ENCODE data around the gene FOXP1. TPM values are rescaled to one million over a fixed set of nuclear protein-coding genes. Genes with fewer than 3 reads are reported as not detected.
A peak's percentile ranks its signal among the peaks of the same experiment; 100 is the strongest.

The FOXP1 gene
- total RNA-seq, 1 experiment from 2014 or later = 22.1 TPM

- Histone ChIP-seq H3K9me3 (replicated peaks) (peaks cover under 1% of the 10 kb centered on the region; the same call in 1 of the 2 replicates), H3K27me3 (replicated peaks) (no peaks in the 10 kb centered on the region), H3K4me3 (no peak overlapping the region), H3K27ac (no peak overlapping the region), H3K36me3 (no peaks in the 10 kb centered on the region), H3K4me1 (replicated peaks) (no peaks in the 10 kb centered on the region)
- no peak for DNase-seq (ENCODE audit: low read depth in 1 of 2, low spot score in 2 of 2)
Measured at GRCh38 chr3:71485896-71486295, 97.6 kb downstream of the FOXP1 start.

GRCh38 chr3:71484452-71484851 lies 99.1 kb downstream of the FOXP1 start:
- no peak for DNase-seq (ENCODE audit: low read depth in 1 of 2, low spot score in 2 of 2)
- Histone ChIP-seq H3K36me3 (no peaks in the 10 kb centered on the region), H3K9me3 (replicated peaks) (no peaks in the 10 kb centered on the region), H3K27me3 (replicated peaks) (no peaks in the 10 kb centered on the region), H3K4me1 (replicated peaks) (no peaks in the 10 kb centered on the region), H3K27ac (no peak overlapping the region), H3K4me3 (no peak overlapping the region)

GRCh38 chr3:71484047-71484446 lies 99.5 kb downstream of the FOXP1 start:
- no peak for DNase-seq (ENCODE audit: low read depth in 1 of 2, low spot score in 2 of 2)
- no peaks in the 10 kb centered on the region for H3K27me3 ChIP-seq (replicated peaks)
- H3K4me3 ChIP-seq = no peak overlapping the region
- H3K9me3 ChIP-seq (replicated peaks) = no peaks in the 10 kb centered on the region
- H3K36me3 ChIP-seq = no peaks in the 10 kb centered on the region
- no peaks in the 10 kb centered on the region for H3K4me1 ChIP-seq (replicated peaks)
- H3K27ac ChIP-seq = no peak overlapping the region

GRCh38 chr3:71482771-71483170 lies 100.8 kb downstream of the FOXP1 start:
- Histone ChIP-seq H3K36me3 (no peaks in the 10 kb centered on the region), H3K4me3 (no peak overlapping the region), H3K27ac (no peak overlapping the region), H3K9me3 (replicated peaks) (no peaks in the 10 kb centered on the region), H3K4me1 (replicated peaks) (no peaks in the 10 kb centered on the region), H3K27me3 (replicated peaks) (no peaks in the 10 kb centered on the region)
- no peak for DNase-seq (ENCODE audit: low read depth in 1 of 2, low spot score in 2 of 2)

GRCh38 chr3:71478568-71478967 lies 105.0 kb downstream of the FOXP1 start:
- Histone ChIP-seq H3K36me3 (no peaks in the 10 kb centered on the region), H3K9me3 (replicated peaks) (no peaks in the 10 kb centered on the region), H3K27ac (no peak overlapping the region), H3K4me1 (replicated peaks) (no peaks in the 10 kb centered on the region), H3K4me3 (no peak overlapping the region), H3K27me3 (replicated peaks) (no peaks in the 10 kb centered on the region)
- DNase-seq (ENCODE audit: low read depth in 1 of 2, low spot score in 2 of 2) = no peak

- H3K27me3 ChIP-seq (replicated peaks) = no peaks in the 10 kb centered on the region
- no peak for DNase-seq (ENCODE audit: low read depth in 1 of 2, low spot score in 2 of 2)
- H3K27ac ChIP-seq = no peak overlapping the region
- no peaks in the 10 kb centered on the region for H3K9me3 ChIP-seq (replicated peaks)
- H3K4me3 ChIP-seq = no peak overlapping the region
- H3K36me3 ChIP-seq = no peaks in the 10 kb centered on the region
- H3K4me1 ChIP-seq (replicated peaks) = no peaks in the 10 kb centered on the region
Measured at GRCh38 chr3:71476950-71477349, 106.6 kb downstream of the FOXP1 start.

GRCh38 chr3:71469138-71469435 lies 114.4 kb downstream of the FOXP1 start:
- no peak for DNase-seq (ENCODE audit: low read depth in 1 of 2, low spot score in 2 of 2)
- no peaks in the 10 kb centered on the region for H3K4me1 ChIP-seq (replicated peaks)
- H3K36me3 ChIP-seq = no peaks in the 10 kb centered on the region
- H3K4me3 ChIP-seq = no peak overlapping the region
- no peaks in the 10 kb centered on the region for H3K27me3 ChIP-seq (replicated peaks)
- H3K9me3 ChIP-seq (replicated peaks) = no peaks in the 10 kb centered on the region
- no peak overlapping the region for H3K27ac ChIP-seq

GRCh38 chr3:71468311-71469137 lies 115.0 kb downstream of the FOXP1 start:
- Histone ChIP-seq H3K36me3 (no peaks in the 10 kb centered on the region), H3K27me3 (replicated peaks) (no peaks in the 10 kb centered on the region), H3K9me3 (replicated peaks) (no peaks in the 10 kb centered on the region), H3K4me1 (replicated peaks) (no peaks in the 10 kb centered on the region), H3K4me3 (no peak overlapping the region), H3K27ac (no peak overlapping the region)
- no peak for DNase-seq (ENCODE audit: low read depth in 1 of 2, low spot score in 2 of 2)

GRCh38 chr3:71466483-71466882 lies 117.0 kb downstream of the FOXP1 start:
- DNase-seq (ENCODE audit: low read depth in 1 of 2, low spot score in 2 of 2) = peak in 1 of 2 experiments; percentile 21
- Histone ChIP-seq H3K27me3 (replicated peaks) (no peaks in the 10 kb centered on the region), H3K4me3 (no peak overlapping the region), H3K9me3 (replicated peaks) (no peaks in the 10 kb centered on the region), H3K4me1 (replicated peaks) (peaks cover 12% of the 10 kb centered on the region), H3K27ac (no peak overlapping the region), H3K36me3 (no peaks in the 10 kb centered on the region)

GRCh38 chr3:71465371-71466036 lies 118.0 kb downstream of the FOXP1 start:
- no peak for DNase-seq (ENCODE audit: low read depth in 1 of 2, low spot score in 2 of 2)
- peaks cover 22% of the 10 kb centered on the region for H3K4me1 ChIP-seq (replicated peaks)
- no peaks in the 10 kb centered on the region for H3K27me3 ChIP-seq (replicated peaks)
- no peaks in the 10 kb centered on the region for H3K9me3 ChIP-seq (replicated peaks)
- H3K27ac ChIP-seq = no peak overlapping the region
- H3K4me3 ChIP-seq = no peak overlapping the region
- H3K36me3 ChIP-seq = no peaks in the 10 kb centered on the region

- H3K4me1 ChIP-seq (replicated peaks) = peaks cover 23% of the 10 kb centered on the region
- H3K4me3 ChIP-seq = no peak overlapping the region
- H3K27ac ChIP-seq = no peak overlapping the region
- H3K36me3 ChIP-seq = no peaks in the 10 kb centered on the region
- no peak for DNase-seq (ENCODE audit: low read depth in 1 of 2, low spot score in 2 of 2)
- no peaks in the 10 kb centered on the region for H3K27me3 ChIP-seq (replicated peaks)
- H3K9me3 ChIP-seq (replicated peaks) = no peaks in the 10 kb centered on the region
Measured at GRCh38 chr3:71464613-71465012, 118.9 kb downstream of the FOXP1 start.

- no peak overlapping the region for H3K27ac ChIP-seq
- no peaks in the 10 kb centered on the region for H3K36me3 ChIP-seq
- peaks cover 23% of the 10 kb centered on the region for H3K4me1 ChIP-seq (replicated peaks)
- H3K4me3 ChIP-seq = no peak overlapping the region
- no peak for DNase-seq (ENCODE audit: low read depth in 1 of 2, low spot score in 2 of 2)
- no peaks in the 10 kb centered on the region for H3K9me3 ChIP-seq (replicated peaks)
- no peaks in the 10 kb centered on the region for H3K27me3 ChIP-seq (replicated peaks)
Measured at GRCh38 chr3:71463617-71464016, 119.9 kb downstream of the FOXP1 start.

GRCh38 chr3:71462586-71462985 lies 120.9 kb downstream of the FOXP1 start:
- peak overlapping the region; percentile 65; the same call in 1 of the 2 replicates for H3K27ac ChIP-seq
- DNase-seq (ENCODE audit: low read depth in 1 of 2, low spot score in 2 of 2) = no peak
- no peak overlapping the region for H3K4me3 ChIP-seq
- H3K4me1 ChIP-seq (replicated peaks) = peaks cover 23% of the 10 kb centered on the region
- H3K9me3 ChIP-seq (replicated peaks) = no peaks in the 10 kb centered on the region
- no peaks in the 10 kb centered on the region for H3K27me3 ChIP-seq (replicated peaks)
- no peaks in the 10 kb centered on the region for H3K36me3 ChIP-seq

GRCh38 chr3:71461749-71462483 lies 121.6 kb downstream of the FOXP1 start:
- H3K9me3 ChIP-seq (replicated peaks) = no peaks in the 10 kb centered on the region
- H3K27ac ChIP-seq = peak overlapping the region; percentile 65
- H3K4me3 ChIP-seq = no peak overlapping the region
- H3K27me3 ChIP-seq (replicated peaks) = no peaks in the 10 kb centered on the region
- DNase-seq (ENCODE audit: low read depth in 1 of 2, low spot score in 2 of 2) = peak in 1 of 2 experiments; percentile 16
- peaks cover 23% of the 10 kb centered on the region for H3K4me1 ChIP-seq (replicated peaks)
- H3K36me3 ChIP-seq = no peaks in the 10 kb centered on the region
